Tibial artery (tissue), 4 donors: ENCODE data around the gene THSD1.
"Not testable (repeated sequence)": the region's sequence is repeated elsewhere in the genome, so short reads cannot be mapped to it uniquely, and the experiment has no call there.

Experiments
- DNase-seq, 2 donors: peaks; one replicate each; pipeline ENCODE4 v3.0.0-alpha.2; 2019
- H3K27ac ChIP-seq, 2 donors: fragments of 200-600 bp; sonication (generic) in 1 of 2; 1 replicate in 1 of 2; 2 replicates in 1 of 2; pipeline ENCODE4 v1.5.1; 2018 to 2019; ENCODE audit warnings: mild to moderate bottlenecking in 1 of 2
- H3K27me3 ChIP-seq, 2 donors: fragments of 200-600 bp; sonication (generic) in 1 of 2; one replicate each; pipeline versions ENCODE4 v1.5.1 to v1.6.0; 2016 to 2019
- H3K36me3 ChIP-seq, 3 donors: fragments of 200-600 bp; sonication (generic) in 2 of 3; one replicate each; pipeline ENCODE4 v1.5.1; 2016 to 2019; ENCODE audit warnings: mild to moderate bottlenecking in 2 of 3
- H3K4me1 ChIP-seq, 4 donors: fragments of 200-600 bp; sonication (generic) in 2 of 4; 1 replicate in 3 of 4; 2 replicates in 1 of 4; pipeline ENCODE4 v1.5.1; 2016 to 2019
- H3K4me3 ChIP-seq, 2 donors: fragments of 200-600 bp; sonication (generic) in 1 of 2; 1 replicate in 1 of 2; 2 replicates in 1 of 2; pipeline ENCODE4 v1.5.1; 2018 to 2019; ENCODE audit warnings: mild to moderate bottlenecking in 2 of 2
- H3K9me3 ChIP-seq, 3 donors: fragments of 200-600 bp; sonication (generic) in 1 of 3; one replicate each; pipeline ENCODE4 v1.5.1; 2016 to 2019
- intact Hi-C: fragments of 100-400 bp; cut with DNase I; formaldehyde crosslinking; loops from one replicate; pipeline ENCODE4 v1.15.0; 2023; ENCODE audit warnings: low total_unique reads
- TF ChIP-seq, protein P1 (sequence below), 2 experiments: fragments of 200-600 bp in 1 of 2; fragments of 450-650 bp in 1 of 2; IDR thresholded peaks; one replicate each; pipeline ENCODE4 v1.5.1; 2017 to 2019; ENCODE audit warnings: antibody characterized with exemption in 2 of 2, mild to moderate bottlenecking in 1 of 2, moderate library complexity in 1 of 2

THSD1 gene

GRCh38 chr13:52348071-52348470, 57.9 kb downstream of the THSD1 start:
- H3K4me1 ChIP-seq = no peaks in the 10 kb centered on the region
- intact Hi-C loops = no loop called here
- H3K4me3 ChIP-seq = no peak overlapping the region
- DNase-seq = no peak
- H3K27ac ChIP-seq = no peak overlapping the region
- H3K27me3 ChIP-seq = no peaks in the 10 kb centered on the region
- TF ChIP-seq, protein P1, sequence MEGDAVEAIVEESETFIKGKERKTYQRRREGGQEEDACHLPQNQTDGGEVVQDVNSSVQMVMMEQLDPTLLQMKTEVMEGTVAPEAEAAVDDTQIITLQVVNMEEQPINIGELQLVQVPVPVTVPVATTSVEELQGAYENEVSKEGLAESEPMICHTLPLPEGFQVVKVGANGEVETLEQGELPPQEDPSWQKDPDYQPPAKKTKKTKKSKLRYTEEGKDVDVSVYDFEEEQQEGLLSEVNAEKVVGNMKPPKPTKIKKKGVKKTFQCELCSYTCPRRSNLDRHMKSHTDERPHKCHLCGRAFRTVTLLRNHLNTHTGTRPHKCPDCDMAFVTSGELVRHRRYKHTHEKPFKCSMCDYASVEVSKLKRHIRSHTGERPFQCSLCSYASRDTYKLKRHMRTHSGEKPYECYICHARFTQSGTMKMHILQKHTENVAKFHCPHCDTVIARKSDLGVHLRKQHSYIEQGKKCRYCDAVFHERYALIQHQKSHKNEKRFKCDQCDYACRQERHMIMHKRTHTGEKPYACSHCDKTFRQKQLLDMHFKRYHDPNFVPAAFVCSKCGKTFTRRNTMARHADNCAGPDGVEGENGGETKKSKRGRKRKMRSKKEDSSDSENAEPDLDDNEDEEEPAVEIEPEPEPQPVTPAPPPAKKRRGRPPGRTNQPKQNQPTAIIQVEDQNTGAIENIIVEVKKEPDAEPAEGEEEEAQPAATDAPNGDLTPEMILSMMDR (IDR thresholded peaks at IDR 0.05) = no peak
- no peaks in the 10 kb centered on the region for H3K36me3 ChIP-seq
- no peaks in the 10 kb centered on the region for H3K9me3 ChIP-seq

GRCh38 chr13:52345631-52346251, 60.2 kb downstream of the THSD1 start:
- no peaks in the 10 kb centered on the region for H3K9me3 ChIP-seq
- no peak for DNase-seq
- intact Hi-C loops = no loop called here
- no peaks in the 10 kb centered on the region for H3K4me1 ChIP-seq
- H3K4me3 ChIP-seq = no peak overlapping the region
- TF ChIP-seq, protein P1 (IDR thresholded peaks at IDR 0.05) = no peak
- no peak overlapping the region for H3K27ac ChIP-seq
- no peaks in the 10 kb centered on the region for H3K36me3 ChIP-seq
- no peaks in the 10 kb centered on the region for H3K27me3 ChIP-seq

DNA sequence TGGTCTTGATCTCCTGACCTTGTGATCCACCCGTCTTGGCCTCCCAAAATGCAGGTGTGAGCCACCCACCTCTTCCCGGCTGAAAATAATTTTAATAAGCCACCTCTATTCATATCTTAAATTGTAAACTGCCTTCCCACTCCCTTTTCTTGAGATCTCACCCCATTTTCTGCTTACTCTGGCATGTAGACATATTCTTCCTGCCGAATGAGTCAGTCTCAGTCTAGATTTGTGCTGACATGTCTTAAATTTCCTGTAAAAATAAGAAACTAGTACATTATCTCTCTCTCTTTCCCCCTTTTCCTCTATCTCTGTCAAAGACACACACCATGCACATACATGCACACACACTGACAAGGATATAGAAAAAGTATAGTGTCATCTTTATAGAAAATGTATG, 60.9 kb downstream of the THSD1 start:
- no peaks in the 10 kb centered on the region for H3K4me1 ChIP-seq
- intact Hi-C loops = no loop called here
- H3K9me3 ChIP-seq = no peaks in the 10 kb centered on the region
- H3K36me3 ChIP-seq = no peaks in the 10 kb centered on the region
- no peak overlapping the region for H3K27ac ChIP-seq
- DNase-seq = no peak
- no peak overlapping the region for H3K4me3 ChIP-seq
- no peaks in the 10 kb centered on the region for H3K27me3 ChIP-seq
- TF ChIP-seq, protein P1 (IDR thresholded peaks at IDR 0.05) = no peak

DNA sequence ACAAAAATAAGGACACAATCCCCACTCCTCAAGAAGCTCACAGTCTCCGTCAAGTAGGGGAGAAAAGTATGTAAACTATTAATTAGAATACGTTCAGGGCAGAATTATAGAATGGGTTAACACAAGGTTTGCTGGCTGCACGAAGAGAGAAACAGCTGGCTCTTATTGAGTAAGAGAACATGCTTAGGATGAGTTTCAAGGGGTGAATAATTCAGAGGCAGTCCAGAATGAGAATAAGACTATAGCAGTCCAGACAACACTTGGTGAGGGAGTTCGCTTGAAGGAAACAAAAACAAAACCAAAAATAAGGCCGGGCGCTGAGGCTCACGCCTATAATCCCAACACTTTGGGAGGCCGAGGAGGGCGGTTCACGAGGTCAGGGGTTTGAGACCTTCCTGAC, 61.9 kb downstream of the THSD1 start:
- no peak for DNase-seq
- Histone ChIP-seq H3K36me3 (no peaks in the 10 kb centered on the region), H3K27me3 (peaks cover 0 to 4% of the 10 kb centered on the region in 2 donors), H3K27ac (no peak overlapping the region), H3K4me3 (no peak overlapping the region), H3K9me3 (no peaks in the 10 kb centered on the region), H3K4me1 (no peaks in the 10 kb centered on the region)
- TF ChIP-seq, protein P1 (IDR thresholded peaks at IDR 0.05) = no peak
- intact Hi-C loops = no loop called here

DNA sequence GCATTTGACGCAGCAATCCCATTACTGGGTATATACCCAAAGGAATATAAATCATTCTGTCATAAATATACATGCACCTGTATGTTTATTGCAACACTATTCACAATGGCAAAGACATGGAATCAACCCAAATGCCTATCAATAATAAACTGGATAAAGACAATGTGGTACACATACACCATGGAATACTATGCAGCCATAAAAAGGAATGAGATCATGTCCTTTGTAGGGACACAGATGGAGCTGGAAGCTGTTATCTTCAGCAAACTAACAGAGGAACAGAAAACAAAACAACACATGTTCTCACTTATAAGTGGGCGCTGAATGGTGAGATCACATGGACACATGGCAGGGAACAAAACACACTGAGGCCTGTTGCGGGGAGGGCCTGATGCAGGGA, 63.8 kb downstream of the THSD1 start:
- H3K4me3 ChIP-seq, H3K4me1 ChIP-seq, intact Hi-C loops, H3K36me3 ChIP-seq, H3K9me3 ChIP-seq, H3K27ac ChIP-seq, DNase-seq, H3K27me3 ChIP-seq: not testable (repeated sequence)

GRCh38 chr13:52337828-52338455, 68.0 kb downstream of the THSD1 start:
- H3K27ac ChIP-seq, H3K9me3 ChIP-seq, H3K36me3 ChIP-seq, intact Hi-C loops, DNase-seq, H3K4me1 ChIP-seq, H3K27me3 ChIP-seq, H3K4me3 ChIP-seq: not testable (repeated sequence)

DNA sequence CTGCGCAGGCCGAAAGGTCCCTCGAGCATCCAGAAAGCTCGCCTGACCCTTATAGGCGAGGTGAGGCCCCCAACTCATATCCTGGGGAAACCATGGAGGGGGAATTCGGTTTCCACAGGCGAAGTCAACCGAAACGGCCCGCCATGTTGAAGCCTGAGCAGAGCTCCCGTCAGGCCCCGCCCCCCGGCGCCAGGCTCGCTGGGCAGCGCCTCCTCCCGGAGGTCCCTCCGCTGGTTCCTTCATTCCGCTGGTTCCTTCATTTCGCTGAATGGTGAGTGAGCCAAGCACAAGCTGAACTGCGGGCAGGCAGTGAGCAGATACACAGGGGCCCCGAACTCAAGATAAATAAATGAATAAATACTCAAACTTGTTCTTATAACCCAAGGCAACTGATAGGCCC, 71.9 kb downstream of the THSD1 start:
- H3K27ac ChIP-seq, intact Hi-C loops, H3K9me3 ChIP-seq, H3K4me1 ChIP-seq, H3K36me3 ChIP-seq, H3K27me3 ChIP-seq, H3K4me3 ChIP-seq, DNase-seq: not testable (repeated sequence)

DNA sequence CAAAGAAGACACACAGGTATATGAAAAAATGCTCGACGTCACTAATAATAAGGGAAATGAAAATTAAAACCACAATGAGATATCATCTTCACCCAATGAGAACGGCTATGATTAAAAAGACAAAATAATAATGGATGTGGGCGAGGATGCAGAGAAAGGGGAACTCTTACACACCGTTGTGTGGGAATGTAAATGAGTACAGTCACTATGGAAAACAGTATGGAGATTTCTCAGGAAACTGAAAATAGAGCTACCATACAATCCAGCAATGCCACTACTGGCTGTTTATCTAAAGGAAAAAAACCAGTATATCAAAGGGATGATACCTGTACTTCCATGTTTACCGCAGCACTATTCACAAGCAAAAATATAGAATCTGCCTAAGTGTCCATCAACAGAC, 74.1 kb downstream of the THSD1 start:
- H3K4me1 ChIP-seq, H3K4me3 ChIP-seq, H3K27ac ChIP-seq, H3K27me3 ChIP-seq, H3K9me3 ChIP-seq, intact Hi-C loops, H3K36me3 ChIP-seq, DNase-seq: not testable (repeated sequence)
